Measurements from ENCODE around the gene EXD2. TPM values are rescaled to one million over a fixed set of nuclear protein-coding genes. Genes with fewer than 3 reads are reported as not detected.
A peak's percentile ranks its signal among the peaks of the same experiment; 100 is the strongest.

Gene EXD2
- total RNA-seq, 1 donor from 2014 or later: 25.2 TPM

- no peaks in the 10 kb centered on the region for H3K4me1 ChIP-seq
- ATAC-seq (peak; percentile 89), DNase-seq (no peak)
- H3K36me3 ChIP-seq: peaks cover 40% of the 10 kb centered on the region
- H3K4me3 ChIP-seq: no peak overlapping the region
- TF ChIP-seq CTCF (IDR thresholded peaks at IDR 0.05): peak; percentile 87
- no peaks in the 10 kb centered on the region for H3K27me3 ChIP-seq
- no peak overlapping the region for H3K27ac ChIP-seq
- no peaks in the 10 kb centered on the region for H3K9me3 ChIP-seq
- intact Hi-C loops (cut with DNase I): loop anchor here (5.0 to 10.0 kb wide), 2 partner anchors 112 to 220 kb away; no protein-coding TSS in a partner anchor
Measured at GRCh38 chr14:69242311-69243224, 51.3 kb downstream of the EXD2 start.

DNA sequence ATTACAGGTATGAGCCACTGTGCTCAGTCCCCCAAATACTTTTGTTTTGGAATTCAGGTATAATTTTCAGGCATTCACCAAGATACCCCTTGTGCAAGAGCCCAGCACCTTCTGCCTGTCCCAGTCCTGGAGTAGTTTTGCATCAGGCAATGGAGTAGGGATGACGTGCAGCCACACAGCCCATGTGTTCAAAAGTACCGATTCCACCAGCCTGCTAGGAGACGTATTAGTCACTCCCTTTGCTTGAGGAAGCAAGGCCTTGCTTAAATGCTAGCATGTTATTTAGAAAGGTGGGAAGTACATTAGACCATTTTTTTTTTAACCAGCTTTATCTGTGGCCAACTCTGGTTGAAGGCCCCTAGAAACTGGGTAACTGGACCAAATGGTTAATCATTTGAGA, 53.6 kb downstream of the EXD2 start:
- Histone ChIP-seq H3K9me3 (no peaks in the 10 kb centered on the region), H3K4me1 (peaks cover 3% of the 10 kb centered on the region), H3K27ac (no peak overlapping the region), H3K36me3 (peaks cover 16% of the 10 kb centered on the region), H3K27me3 (no peaks in the 10 kb centered on the region), H3K4me3 (no peak overlapping the region)
- TF ChIP-seq CTCF (IDR thresholded peaks at IDR 0.05): no peak
- ATAC-seq: no peak
- intact Hi-C loops (cut with DNase I): loop anchor here (5.0 to 10.0 kb wide), 2 partner anchors 110 to 217 kb away; no protein-coding TSS in a partner anchor
- no peak for DNase-seq

DNA sequence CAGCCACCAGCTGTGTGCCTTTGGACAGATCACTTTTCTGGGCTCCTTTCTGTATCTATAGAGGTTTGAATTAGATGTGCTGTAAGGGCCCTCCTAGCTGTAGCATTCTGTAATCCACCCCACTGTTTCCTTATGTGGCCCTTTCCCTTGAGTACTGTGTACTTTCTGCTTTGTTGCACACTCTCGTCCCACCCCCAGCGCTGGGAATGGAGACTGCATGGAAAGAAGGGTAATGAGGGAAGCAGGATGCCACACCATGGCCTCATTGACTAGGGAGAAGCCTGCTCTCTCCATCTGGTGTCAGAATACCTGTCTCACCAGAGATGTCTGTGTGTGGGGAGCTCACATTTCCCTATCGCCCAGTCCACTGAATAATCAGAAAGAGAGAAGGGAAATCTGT, 55.0 kb downstream of the EXD2 start:
- no peaks in the 10 kb centered on the region for H3K27me3 ChIP-seq
- ATAC-seq (no peak), DNase-seq (no peak)
- no peaks in the 10 kb centered on the region for H3K9me3 ChIP-seq
- H3K4me3 ChIP-seq: no peak overlapping the region
- H3K4me1 ChIP-seq: peaks cover 3% of the 10 kb centered on the region
- no peak overlapping the region for H3K27ac ChIP-seq
- peaks cover 2% of the 10 kb centered on the region for H3K36me3 ChIP-seq
- TF ChIP-seq CTCF (IDR thresholded peaks at IDR 0.05): no peak
- intact Hi-C loops (cut with DNase I): loop anchor here (10.0 kb wide), 1 partner anchor 108 kb away; no protein-coding TSS in a partner anchor

GRCh38 chr14:69247676-69248440, 56.6 kb downstream of the EXD2 start:
- Histone ChIP-seq H3K27ac (no peak overlapping the region), H3K36me3 (no peaks in the 10 kb centered on the region), H3K4me1 (peaks cover 3% of the 10 kb centered on the region), H3K27me3 (no peaks in the 10 kb centered on the region), H3K9me3 (no peaks in the 10 kb centered on the region), H3K4me3 (no peak overlapping the region)
- TF ChIP-seq CTCF (IDR thresholded peaks at IDR 0.05): peak; percentile 22
- ATAC-seq (no peak), DNase-seq (no peak)
- intact Hi-C loops (cut with DNase I): loop anchor here (10.0 kb wide), 1 partner anchor 107 kb away; no protein-coding TSS in a partner anchor

- intact Hi-C loops (cut with DNase I): loop anchor here (10.0 kb wide), 1 partner anchor 105 kb away; no protein-coding TSS in a partner anchor
Measured at GRCh38 chr14:69249603-69250002, 58.3 kb downstream of the EXD2 start.

More at GRCh38 chr14:69249603-69250002, 58.3 kb downstream of the EXD2 start:
- Histone ChIP-seq H3K4me1 (peaks cover 3% of the 10 kb centered on the region), H3K27ac (no peak overlapping the region), H3K9me3 (no peaks in the 10 kb centered on the region), H3K36me3 (no peaks in the 10 kb centered on the region), H3K4me3 (no peak overlapping the region), H3K27me3 (no peaks in the 10 kb centered on the region)
- no peak for TF ChIP-seq CTCF (IDR thresholded peaks at IDR 0.05)
- DNase-seq: no peak
- ATAC-seq: no peak
